Fibroblast of lung (primary cell): Measurements from ENCODE around the gene KDM4D. TPM values are rescaled to one million over a fixed set of nuclear protein-coding genes. Genes with fewer than 3 reads are reported as not detected.

Experiments
- DNase-seq, 2 donors: peaks; one replicate each; pipeline versions ENCODE4 v3.0.0 to v3.0.0-alpha.2; 2010; ENCODE audit warnings: low read depth in 2 of 2
- H2AFZ ChIP-seq: 2 replicates; pipeline ENCODE4 v1.5.1; 2012; ENCODE audit warnings: low read length, control low read depth, inconsistent platforms
- H3K27ac ChIP-seq: 2 replicates; pipeline ENCODE4 v1.5.1; 2011; ENCODE audit warnings: low read length, control low read depth; ENCODE audit not compliant: insufficient read depth
- H3K27me3 ChIP-seq: 2 replicates; pipeline ENCODE4 v1.5.1; 2011; ENCODE audit warnings: mild to moderate bottlenecking, low read length; ENCODE audit not compliant: control insufficient read depth, insufficient read depth
- H3K36me3 ChIP-seq: 2 replicates; pipeline ENCODE4 v1.5.1; 2011; ENCODE audit warnings: low read length; ENCODE audit not compliant: control insufficient read depth, insufficient read depth
- H3K4me1 ChIP-seq: 2 replicates; pipeline ENCODE4 v1.5.1; 2011; ENCODE audit warnings: low read length; ENCODE audit not compliant: control insufficient read depth, insufficient read depth; ENCODE audit errors: extremely low read depth
- H3K4me2 ChIP-seq: 2 replicates; pipeline ENCODE4 v1.5.1; 2011; ENCODE audit warnings: low read length, control low read depth; ENCODE audit not compliant: insufficient read depth; ENCODE audit errors: extremely low read depth
- H3K4me3 ChIP-seq, 4 experiments: fragments of 200-600 bp in 1 of 4; sonication (generic) in 1 of 4; replicated peaks in 1 of 4; 2 replicates each; pipeline ENCODE4 v1.5.1; 2011 to 2016; ENCODE audit warnings: low read length in 4 of 4, low read depth in 3 of 4, mild to moderate bottlenecking in 3 of 4, control low read depth in 2 of 4, inconsistent platforms in 1 of 4, mixed read lengths in 1 of 4; ENCODE audit not compliant: insufficient read depth in 1 of 4; ENCODE audit errors: control extremely low read depth in 1 of 4
- H3K79me2 ChIP-seq: 2 replicates; pipeline ENCODE4 v1.5.1; 2012; ENCODE audit warnings: mild to moderate bottlenecking, low read length, inconsistent platforms; ENCODE audit not compliant: control insufficient read depth, insufficient read depth
- H3K9ac ChIP-seq: 2 replicates; pipeline ENCODE4 v1.5.1; 2011; ENCODE audit warnings: mild to moderate bottlenecking, low read length, control low read depth; ENCODE audit not compliant: insufficient read depth
- H3K9me3 ChIP-seq: 2 replicates; pipeline ENCODE4 v1.5.1; 2012; ENCODE audit warnings: low read depth, low read length; ENCODE audit not compliant: control insufficient read depth, insufficient read depth
- H4K20me1 ChIP-seq: 2 replicates; pipeline ENCODE4 v1.5.1; 2011; ENCODE audit warnings: low read length; ENCODE audit not compliant: control insufficient read depth, insufficient read depth; ENCODE audit errors: extremely low read depth
- EZH2 ChIP-seq: IDR thresholded peaks from 2 replicates; pipeline ENCODE4 v1.5.1; 2012; ENCODE audit warnings: low read length, control low read depth, mild to moderate bottlenecking; ENCODE audit errors: missing control alignments
- polyA plus RNA-seq, 2 donors: library from polyadenylated mRNA; depleted of rRNA in 1 of 2; stranded (reverse) in 1 of 2; unstranded in 1 of 2; fragments of >200 nt; gene quantifications; 2 replicates each; pipeline ENCODE4 v1.2.1, GENCODE V29; 2011 to 2012; ENCODE audit warnings: missing spikeins in 1 of 2
- total RNA-seq: library from RNA; depleted of rRNA; stranded (reverse); fragments of >200 nt; gene quantifications from 2 replicates; pipeline ENCODE4 v1.2.1, GENCODE V29; 2014
- TF ChIP-seq, protein P1 (sequence below), 2 donors: IDR thresholded peaks in 1 of 2; conservative IDR thresholded peaks in 1 of 2; 1 replicate in 1 of 2; 2 replicates in 1 of 2; pipeline ENCODE4 v1.5.1; 2011 to 2012; ENCODE audit warnings: low read length in 2 of 2, control low read depth in 1 of 2, inconsistent platforms in 1 of 2, low read depth in 1 of 2, mild to moderate bottlenecking in 1 of 2

The KDM4D gene
- total and polyA plus RNA-seq, 2 donors (not counting 1 experiment from before 2014, with no cell fraction given) = 0.50 to 0.94 TPM

GRCh38 chr11:94956963-94957362 is 16.5 kb upstream of the KDM4D start:
- Histone ChIP-seq H3K36me3 (no peaks in the 10 kb centered on the region), H3K9me3 (no peaks in the 10 kb centered on the region), H3K79me2 (no peaks in the 10 kb centered on the region), H3K4me1 (peaks cover 4% of the 10 kb centered on the region), H3K27me3 (no peaks in the 10 kb centered on the region), H3K4me2 (no peak overlapping the region), H2AFZ (no peak overlapping the region), H3K9ac (no peak overlapping the region), H3K4me3 (no peak overlapping the region), H3K27ac (no peak overlapping the region), H4K20me1 (no peaks in the 10 kb centered on the region)
- no peak for TF ChIP-seq EZH2
- TF ChIP-seq, protein P1, sequence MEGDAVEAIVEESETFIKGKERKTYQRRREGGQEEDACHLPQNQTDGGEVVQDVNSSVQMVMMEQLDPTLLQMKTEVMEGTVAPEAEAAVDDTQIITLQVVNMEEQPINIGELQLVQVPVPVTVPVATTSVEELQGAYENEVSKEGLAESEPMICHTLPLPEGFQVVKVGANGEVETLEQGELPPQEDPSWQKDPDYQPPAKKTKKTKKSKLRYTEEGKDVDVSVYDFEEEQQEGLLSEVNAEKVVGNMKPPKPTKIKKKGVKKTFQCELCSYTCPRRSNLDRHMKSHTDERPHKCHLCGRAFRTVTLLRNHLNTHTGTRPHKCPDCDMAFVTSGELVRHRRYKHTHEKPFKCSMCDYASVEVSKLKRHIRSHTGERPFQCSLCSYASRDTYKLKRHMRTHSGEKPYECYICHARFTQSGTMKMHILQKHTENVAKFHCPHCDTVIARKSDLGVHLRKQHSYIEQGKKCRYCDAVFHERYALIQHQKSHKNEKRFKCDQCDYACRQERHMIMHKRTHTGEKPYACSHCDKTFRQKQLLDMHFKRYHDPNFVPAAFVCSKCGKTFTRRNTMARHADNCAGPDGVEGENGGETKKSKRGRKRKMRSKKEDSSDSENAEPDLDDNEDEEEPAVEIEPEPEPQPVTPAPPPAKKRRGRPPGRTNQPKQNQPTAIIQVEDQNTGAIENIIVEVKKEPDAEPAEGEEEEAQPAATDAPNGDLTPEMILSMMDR (conservative IDR thresholded peaks at IDR 0.05 in 1 of 2, IDR thresholded peaks at IDR 0.05 in 1 of 2; ENCODE audit: low read depth in 1 of 2, low read length in 2 of 2) = no peak
- no peak for DNase-seq

GRCh38 chr11:94958121-94958696 is 15.3 kb upstream of the KDM4D start:
- H3K27me3 ChIP-seq = no peaks in the 10 kb centered on the region
- peak overlapping the region; percentile 40 for H3K27ac ChIP-seq
- no peaks in the 10 kb centered on the region for H4K20me1 ChIP-seq
- H3K4me3 ChIP-seq = no peak overlapping the region
- peaks cover 4% of the 10 kb centered on the region for H3K4me1 ChIP-seq
- peak; percentile 50 to 60 for DNase-seq
- no peak overlapping the region for H3K4me2 ChIP-seq
- TF ChIP-seq, protein P1 (conservative IDR thresholded peaks at IDR 0.05 in 1 of 2, IDR thresholded peaks at IDR 0.05 in 1 of 2; ENCODE audit: low read depth in 1 of 2, low read length in 2 of 2) = no peak
- no peak for TF ChIP-seq EZH2
- H2AFZ ChIP-seq = no peak overlapping the region
- no peaks in the 10 kb centered on the region for H3K9me3 ChIP-seq
- no peaks in the 10 kb centered on the region for H3K36me3 ChIP-seq
- no peaks in the 10 kb centered on the region for H3K79me2 ChIP-seq
- no peak overlapping the region for H3K9ac ChIP-seq

- no peak overlapping the region for H3K9ac ChIP-seq
- no peak for DNase-seq
- TF ChIP-seq, protein P1 (conservative IDR thresholded peaks at IDR 0.05 in 1 of 2, IDR thresholded peaks at IDR 0.05 in 1 of 2; ENCODE audit: low read depth in 1 of 2, low read length in 2 of 2) = no peak
- no peak for TF ChIP-seq EZH2
- no peak overlapping the region for H2AFZ ChIP-seq
- H3K4me2 ChIP-seq = no peak overlapping the region
- H3K4me3 ChIP-seq = no peak overlapping the region
- no peaks in the 10 kb centered on the region for H3K79me2 ChIP-seq
- no peaks in the 10 kb centered on the region for H4K20me1 ChIP-seq
- no peaks in the 10 kb centered on the region for H3K27me3 ChIP-seq
- no peaks in the 10 kb centered on the region for H3K9me3 ChIP-seq
- H3K27ac ChIP-seq = no peak overlapping the region
- peaks cover 1% of the 10 kb centered on the region for H3K36me3 ChIP-seq
- peaks cover 4% of the 10 kb centered on the region for H3K4me1 ChIP-seq
Measured at GRCh38 chr11:94959179-94959578, 14.3 kb upstream of the KDM4D start.
